HepG2 (cell line): ENCODE results near the gene EBF3. TPM values are rescaled to one million over a fixed set of nuclear protein-coding genes. Genes with fewer than 3 reads are reported as not detected.

Experiments used
- ATAC-seq: fragments of 200-7000 bp; cut with Tn5 transposase; 3 replicates; pipeline ENCODE4 v1.9.1; 2020; ENCODE audit warnings: mild to moderate bottlenecking, moderate library complexity
- BruUV-seq: library from RNA; stranded (reverse); fragments of 400-500 nt; replicated peaks from 2 replicates; lab custom pipeline; 2021; lab: Mats Ljungman, UMichigan
- CTCF ChIA-PET: fragments of 300-600 bp; formaldehyde crosslinking; extraction: SDS; loops from one replicate; lab custom pipeline; 2021; ENCODE audit warnings: low total read pairs, inconsistent platforms, low intra/inter-chr PET ratio; lab: Yijun Ruan, JAX
- POLR2A ChIA-PET: fragments of 350-600 bp; sonication (Branson Sonifier 250); formaldehyde crosslinking; loops from one replicate; lab custom pipeline; 2020; ENCODE audit warnings: antibody characterized with exemption, inconsistent platforms; lab: Yijun Ruan, JAX
- DNase-seq: peaks from one replicate; pipeline ENCODE4 v3.0.0-alpha.2; 2015; ENCODE audit warnings: low spot score
- FAIRE-seq: peaks from 3 replicates; lab custom pipeline; 2011; peaks lifted over from hg19 to GRCh38; lab: Jason Lieb, UNC
- H2AFZ ChIP-seq: one replicate; pipeline ENCODE4 v1.6.1; 2011; ENCODE audit warnings: low read length, inconsistent platforms
- H3K27ac ChIP-seq: fragments of 300-600 bp; 3 replicates; pipeline ENCODE4 v1.8.0; 2011; ENCODE audit warnings: mixed run types, mild to moderate bottlenecking, mixed read lengths, low read length, inconsistent platforms; ENCODE audit not compliant: insufficient read depth; ENCODE audit errors: extremely low read length
- H3K27me3 ChIP-seq, 2 experiments: fragments of 200-600 bp in 1 of 2; 2 replicates in 1 of 2; 3 replicates in 1 of 2; pipeline versions ENCODE4 v1.6.0 to v1.8.0; 2011; ENCODE audit warnings: low read length in 2 of 2, mild to moderate bottlenecking in 2 of 2, moderate library complexity in 2 of 2, inconsistent platforms in 1 of 2; ENCODE audit not compliant: insufficient read depth in 2 of 2, control insufficient read depth in 1 of 2
- H3K36me3 ChIP-seq, 2 experiments: fragments of 200-600 bp in 1 of 2; replicated peaks in 1 of 2; 2 replicates in 1 of 2; 3 replicates in 1 of 2; pipeline versions ENCODE4 v1.5.1 to v1.8.0; 2011; ENCODE audit warnings: low read length in 2 of 2, inconsistent platforms in 1 of 2; ENCODE audit not compliant: insufficient read depth in 2 of 2, control insufficient read depth in 1 of 2
- H3K4me1 ChIP-seq: 2 replicates; pipeline ENCODE4 v1.5.1; 2012; ENCODE audit warnings: low read length, inconsistent platforms; ENCODE audit not compliant: insufficient read depth
- H3K4me2 ChIP-seq: 2 replicates; pipeline ENCODE4 v1.6.0; 2011; ENCODE audit warnings: low read depth, low read length, inconsistent platforms
- H3K4me3 ChIP-seq, 3 experiments: fragments of 200-600 bp in 1 of 3; sonication (generic), shearing (Covaris generic) in 1 of 3; replicated peaks in 1 of 3; 2 replicates each; pipeline ENCODE4 v1.5.1; 2011 to 2016; ENCODE audit warnings: low read length in 3 of 3, inconsistent platforms in 2 of 3, low read depth in 2 of 3, mild to moderate bottlenecking in 2 of 3, control low read depth in 1 of 3, mixed read lengths in 1 of 3; ENCODE audit not compliant: insufficient read depth in 1 of 3
- H3K79me2 ChIP-seq: one replicate; pipeline ENCODE4 v1.6.1; 2011; ENCODE audit warnings: low read length, inconsistent platforms; ENCODE audit not compliant: insufficient read depth
- H3K9ac ChIP-seq: 2 replicates; pipeline ENCODE4 v1.6.0; 2011; ENCODE audit warnings: mild to moderate bottlenecking, low read depth, low read length, inconsistent platforms; ENCODE audit not compliant: insufficient read depth
- H3K9me3 ChIP-seq: 2 replicates; pipeline ENCODE4 v1.5.1; 2012; ENCODE audit warnings: mild to moderate bottlenecking, low read length
- H4K20me1 ChIP-seq: 2 replicates; pipeline ENCODE4 v1.6.0; 2011; ENCODE audit warnings: inconsistent platforms, mild to moderate bottlenecking, low read length, moderate library complexity; ENCODE audit not compliant: insufficient read depth
- ATF2 ChIP-seq: sonication (generic); formaldehyde crosslinking; IDR thresholded peaks from 2 replicates; pipeline ENCODE4 v1.4.0; 2020; ENCODE audit warnings: missing genetic modification reagents
- CAMTA2 ChIP-seq: sonication (generic); formaldehyde crosslinking; IDR thresholded peaks from 2 replicates; pipeline ENCODE4 v1.4.0; 2020; ENCODE audit warnings: mild to moderate bottlenecking, missing genetic modification reagents, borderline replicate concordance
- DPF2 ChIP-seq: sonication (generic); formaldehyde crosslinking; IDR thresholded peaks from 2 replicates; pipeline ENCODE4 v1.4.0; 2020; ENCODE audit warnings: mild to moderate bottlenecking, low read depth, missing genetic modification reagents, borderline replicate concordance
- ELF4 ChIP-seq: sonication (generic); formaldehyde crosslinking; IDR thresholded peaks from 2 replicates; pipeline ENCODE4 v1.5.0; 2020; ENCODE audit warnings: missing genetic modification reagents, mild to moderate bottlenecking, moderate library complexity, borderline replicate concordance
- KDM5B ChIP-seq: sonication (generic); formaldehyde crosslinking; IDR thresholded peaks from 2 replicates; pipeline ENCODE4 v1.4.0; 2020; ENCODE audit warnings: missing genetic modification reagents, mild to moderate bottlenecking, borderline replicate concordance
- MLLT10 ChIP-seq: sonication (generic); formaldehyde crosslinking; IDR thresholded peaks from 2 replicates; pipeline ENCODE4 v1.4.0; 2020; ENCODE audit warnings: missing genetic modification reagents
- MXD4 ChIP-seq: IDR thresholded peaks from 2 replicates; pipeline ENCODE4 v1.6.1; 2016; ENCODE audit warnings: mild to moderate bottlenecking, missing biosample characterization, missing genetic modification reagents
- PCBP2 ChIP-seq: fragments of 200-400 bp; formaldehyde crosslinking; optimal IDR thresholded peaks from 2 replicates; pipeline ENCODE3; 2018; ENCODE audit warnings: low read length, low read depth; ENCODE audit not compliant: poor library complexity, severe bottlenecking
- RAD21 ChIP-seq: fragments of 450-650 bp; formaldehyde crosslinking; IDR thresholded peaks from 2 replicates; pipeline ENCODE4 v1.5.0; 2020; ENCODE audit warnings: mild to moderate bottlenecking
- RARG ChIP-seq: sonication (generic); formaldehyde crosslinking; IDR thresholded peaks from 2 replicates; pipeline ENCODE4 v1.4.0; 2020; ENCODE audit warnings: low read depth, mild to moderate bottlenecking, missing genetic modification reagents
- RBM22 ChIP-seq: fragments of 200-400 bp; formaldehyde crosslinking; optimal IDR thresholded peaks from 2 replicates; pipeline ENCODE3; 2017; ENCODE audit warnings: mild to moderate bottlenecking, low read length, moderate library complexity
- RELA ChIP-seq: sonication (generic); formaldehyde crosslinking; IDR thresholded peaks from 2 replicates; pipeline ENCODE4 v1.4.0; 2020; ENCODE audit warnings: missing genetic modification reagents
- RFX1 ChIP-seq: fragments of 450-650 bp; IDR thresholded peaks from 2 replicates; pipeline ENCODE4 v1.6.1; 2017
- TFAP4 ChIP-seq: sonication (generic); IDR thresholded peaks from 2 replicates; pipeline ENCODE4 v1.6.1; 2016; ENCODE audit warnings: low read depth, borderline replicate concordance
- ZNF34 ChIP-seq: sonication (generic); formaldehyde crosslinking; IDR thresholded peaks from 2 replicates; pipeline ENCODE4 v1.4.0; 2020; ENCODE audit warnings: mild to moderate bottlenecking, missing genetic modification reagents, borderline replicate concordance
- ZNF557 ChIP-seq: sonication (generic); formaldehyde crosslinking; IDR thresholded peaks from 2 replicates; pipeline ENCODE4 v1.4.0; 2020; ENCODE audit warnings: missing genetic modification reagents
- ZNF616 ChIP-seq: sonication (generic); formaldehyde crosslinking; IDR thresholded peaks from 2 replicates; pipeline ENCODE4 v1.5.0; 2020; ENCODE audit warnings: low read depth, mild to moderate bottlenecking, missing genetic modification reagents
- ZNF772 ChIP-seq: sonication (generic); formaldehyde crosslinking; IDR thresholded peaks from 2 replicates; pipeline ENCODE4 v1.5.0; 2020; ENCODE audit warnings: mild to moderate bottlenecking, missing genetic modification reagents
- WGBS: methylation state at CpG from one replicate; pipeline ENCODE4 v1.1.6; 2017; ENCODE audit warnings: low lambda C conversion rate; 5-methylcytosine and 5-hydroxymethylcytosine counted together
- in situ Hi-C: cut with HindIII; loops from 2 replicates; pipeline ENCODE4 v1.10.0; 2017; ENCODE audit warnings: low pct_unique_long_range_greater_than_20kb; ENCODE audit not compliant: extremely low pct_ligation_motif_present
- intact Hi-C: fragments of 100-400 bp; cut with micrococcal nuclease; formaldehyde crosslinking; loops from one replicate; pipeline ENCODE4 v1.10.0; 2022; ENCODE audit not compliant: unreplicated experiment
- polyA plus RNA-seq, 8 experiments: library from polyadenylated mRNA; depleted of rRNA in 3 of 8; stranded (reverse) in 7 of 8; unstranded in 1 of 8; fragments of >200 nt; fragmentation: Illumina TruSeq in 4 of 8; extraction: Trizol in 4 of 8; gene quantifications; 2 replicates each; pipeline versions ENCODE4 v1.2.1 to v1.2.3, GENCODE V29; 2011 to 2016; ENCODE audit warnings: low read depth in 4 of 8, missing spikeins in 1 of 8, mixed read lengths in 1 of 8; ENCODE audit not compliant: insufficient read depth in 1 of 8
- total RNA-seq, 5 experiments: library from RNA; depleted of rRNA; stranded (reverse); fragments of >200 nt; fragmentation: Illumina TruSeq; extraction: Trizol; gene quantifications; 2 replicates each; pipeline ENCODE4 v1.2.3, GENCODE V29; 2016; ENCODE audit warnings: low read depth in 1 of 5

EBF3 gene
- total and polyA plus RNA-seq, 2 of the 13 experiments (the other 11 are each of a cell fraction or from before 2014, with no cell fraction given): not detected

GRCh38 chr10:129933456-129934092, 30.5 kb downstream of the EBF3 start:
- no peak for FAIRE-seq
- Histone ChIP-seq H3K9ac (no peak overlapping the region), H3K36me3 (no peaks in the 10 kb centered on the region), H3K4me2 (no peak overlapping the region), H3K4me1 (no peaks in the 10 kb centered on the region), H3K27ac (no peak overlapping the region), H2AFZ (no peak overlapping the region)
- no TSS peak for BruUV-seq
- no peak for ATAC-seq
- WGBS: 15% methylated on average over 9 of the region's 14 CpGs
- POLR2A ChIA-PET: no interaction called here
- TF ChIP-seq RAD21: no peak
- no peak for TF ChIP-seq RARG
- no peak for TF ChIP-seq RELA (CRISPR knock-in tag)
- TF ChIP-seq RBM22: no peak
- TF ChIP-seq ZNF616: no peak
- TF ChIP-seq RFX1: no peak
- TF ChIP-seq ELF4 (CRISPR knock-in tag): no peak
- TF ChIP-seq CAMTA2: no peak
- TF ChIP-seq KDM5B (CRISPR knock-in tag): no peak
- TF ChIP-seq, all 625 proteins: peak for 0
- intact Hi-C loops (no loop called here), in situ Hi-C loops (no loop called here)
- DNase-seq: no peak
- H3K9me3 ChIP-seq: no peaks in the 10 kb centered on the region
- H4K20me1 ChIP-seq: no peaks in the 10 kb centered on the region
- CTCF ChIA-PET: no interaction called here
- peaks cover 2 to 31% of the 10 kb centered on the region in 2 experiments; a peak in 4 of 5 replicates for H3K27me3 ChIP-seq
- H3K4me3 ChIP-seq: no peak overlapping the region
- no peaks in the 10 kb centered on the region for H3K79me2 ChIP-seq

- ATAC-seq (no peak), DNase-seq (no peak), FAIRE-seq (no peak)
- no peak overlapping the region for H3K4me2 ChIP-seq
- H3K4me1 ChIP-seq: no peaks in the 10 kb centered on the region
- peaks cover 2 to 28% of the 10 kb centered on the region in 2 experiments; a peak in 4 of 5 replicates for H3K27me3 ChIP-seq
- H3K4me3 ChIP-seq: no peak overlapping the region
- H3K79me2 ChIP-seq: no peaks in the 10 kb centered on the region
- no peaks in the 10 kb centered on the region for H4K20me1 ChIP-seq
- POLR2A ChIA-PET: no interaction called here
- no TSS peak for BruUV-seq
- WGBS: 33% methylated on average over 24 of the region's 24 CpGs
- no peak overlapping the region for H3K27ac ChIP-seq
- no peaks in the 10 kb centered on the region for H3K9me3 ChIP-seq
- intact Hi-C loops (no loop called here), in situ Hi-C loops (no loop called here)
- no peak overlapping the region for H2AFZ ChIP-seq
- CTCF ChIA-PET: no interaction called here
- H3K36me3 ChIP-seq: no peaks in the 10 kb centered on the region
- H3K9ac ChIP-seq: no peak overlapping the region
- TF ChIP-seq TFAP4 (no peak), ZNF34 (CRISPR knock-in tag) (no peak), MXD4 (no peak), ZNF772 (CRISPR knock-in tag) (no peak), MLLT10 (CRISPR knock-in tag) (no peak), DPF2 (no peak), ATF2 (CRISPR knock-in tag) (no peak), ZNF557 (CRISPR knock-in tag) (no peak), PCBP2 (no peak)
Measured at GRCh38 chr10:129932751-129933433, 31.2 kb downstream of the EBF3 start.
